B cell (primary cell): ENCODE measurements around the gene TMEM131.
"Not testable (repeated sequence)": the region's sequence is repeated elsewhere in the genome, so short reads cannot be mapped to it uniquely, and the experiment has no call there.

Source experiments
- CTCF ChIP-seq: fragments of 200-600 bp; IDR thresholded peaks from one replicate; pipeline ENCODE4 v1.8.0; 2022; ENCODE audit warnings: antibody characterized with exemption, mild to moderate bottlenecking
- EZH2 ChIP-seq: IDR thresholded peaks from 2 replicates; pipeline ENCODE4 v1.6.1; 2012; ENCODE audit warnings: borderline replicate concordance, low read depth, mild to moderate bottlenecking, moderate library complexity, low read length; ENCODE audit not compliant: insufficient read depth, poor library complexity, severe bottlenecking

GRCh38 chr2:97893042-97893441 is 102.7 kb downstream of the TMEM131 start:
- TF ChIP-seq CTCF, EZH2: not testable (repeated sequence)
